HS-27A (cell line): ENCODE measurements around the gene FOXG1.

Experiments
- DNase-seq: peaks from one replicate; pipeline ENCODE4 v3.0.0-alpha.2; 2012; ENCODE audit warnings: low read depth, missing footprints

The FOXG1 gene

GRCh38 chr14:28776482-28777266 is 10.1 kb downstream of the FOXG1 start:
- no peak for DNase-seq

GRCh38 chr14:28777471-28778137 is 11.0 kb downstream of the FOXG1 start:
- DNase-seq: no peak

GRCh38 chr14:28778138-28779117 is 11.8 kb downstream of the FOXG1 start:
- DNase-seq: no peak

- no peak for DNase-seq
Observed at GRCh38 chr14:28779456-28779855, 12.9 kb downstream of the FOXG1 start.

GRCh38 chr14:28780843-28781820 is 14.5 kb downstream of the FOXG1 start:
- DNase-seq: no peak

- DNase-seq: no peak
Observed at GRCh38 chr14:28782301-28782700, 15.7 kb downstream of the FOXG1 start.

- no peak for DNase-seq
Observed at GRCh38 chr14:28783664-28784063, 17.1 kb downstream of the FOXG1 start.

- no peak for DNase-seq
Observed at GRCh38 chr14:28784096-28785048, 17.8 kb downstream of the FOXG1 start.

- no peak for DNase-seq
Observed at GRCh38 chr14:28785096-28785952, 18.7 kb downstream of the FOXG1 start.

GRCh38 chr14:28807518-28807917 is 40.9 kb downstream of the FOXG1 start:
- no peak for DNase-seq

- no peak for DNase-seq
Observed at GRCh38 chr14:28813810-28814209, 47.2 kb downstream of the FOXG1 start.
